ENCODE results near the gene TMEM201. TPM values are rescaled to one million over a fixed set of nuclear protein-coding genes. Genes with fewer than 3 reads are reported as not detected.

The TMEM201 gene
- total and polyA plus RNA-seq, 2 donors (not counting 3 experiments of a cell fraction or from before 2014, with no cell fraction given): 8.3 to 24.8 TPM

DNA sequence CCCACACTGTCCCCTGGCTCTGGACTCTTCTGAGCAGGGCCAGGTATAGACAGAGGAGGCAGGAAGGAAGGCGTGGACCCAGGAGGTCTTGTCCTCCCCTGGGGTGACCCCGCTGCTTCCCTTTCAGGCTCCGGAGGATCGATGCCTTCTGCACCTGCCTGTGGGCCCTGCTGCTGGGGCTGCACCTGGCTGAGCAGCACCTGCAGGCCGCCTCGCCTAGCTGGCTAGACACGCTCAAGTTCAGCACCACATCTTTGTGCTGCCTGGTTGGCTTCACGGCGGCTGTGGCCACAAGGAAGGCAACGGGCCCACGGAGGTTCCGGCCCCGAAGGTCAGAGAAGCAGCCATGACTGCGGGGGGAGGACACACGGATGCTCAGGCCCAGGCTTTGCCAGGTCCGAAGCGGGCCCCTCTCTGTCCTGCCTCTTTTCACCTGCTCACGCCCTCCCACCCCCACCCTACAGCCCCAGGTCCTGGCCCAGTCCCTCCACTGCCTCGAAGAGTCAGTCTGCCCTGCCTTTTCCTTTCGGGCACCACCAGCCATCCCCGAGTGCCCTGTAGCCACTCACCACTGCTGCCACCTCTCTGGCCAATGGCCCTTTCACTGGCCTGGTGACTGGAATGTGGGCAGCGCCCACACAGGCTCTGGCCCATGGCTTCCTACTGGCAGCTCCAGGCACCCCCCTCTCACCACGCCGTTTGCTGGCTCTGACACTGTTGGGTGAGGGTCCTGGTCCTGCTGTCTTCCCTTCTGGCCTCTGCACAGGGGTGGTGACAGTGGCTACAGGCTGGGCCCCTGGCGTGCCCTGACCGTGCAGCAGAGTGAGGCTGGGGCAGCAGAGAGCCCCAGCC lies 13.5 kb downstream of the TMEM201 start:
- no peaks in the 10 kb centered on the region for H3K4me1 ChIP-seq (ENCODE audit: control insufficient read depth, extremely low read depth, insufficient read depth, low read length)
- no peak overlapping the region for H3K4me2 ChIP-seq (ENCODE audit: insufficient read depth, low read length)
- no peak overlapping the region for H3K27ac ChIP-seq (ENCODE audit: insufficient read depth, low read depth, low read length)
- no peaks in the 10 kb centered on the region for H3K9me1 ChIP-seq (replicated peaks; ENCODE audit: control insufficient read depth, extremely low read depth, insufficient read depth, low read length)
- no peak for TF ChIP-seq POLR2A (IDR thresholded peaks at IDR 0.05; ENCODE audit: low read depth, low read length)
- no peaks in the 10 kb centered on the region for H4K20me1 ChIP-seq (replicated peaks; ENCODE audit: control insufficient read depth, extremely low read depth, insufficient read depth, low read length)
- no peaks in the 10 kb centered on the region for H3K79me2 ChIP-seq (ENCODE audit: control insufficient read depth, insufficient read depth, low read length)
- no peak overlapping the region for H3K4me3 ChIP-seq (replicated peaks in 1 of 3; ENCODE audit: insufficient read depth in 1 of 3, low read depth in 1 of 3, low read length in 3 of 3)
- no peak for FAIRE-seq
- no peaks in the 10 kb centered on the region for H3K9me3 ChIP-seq (replicated peaks; ENCODE audit: control insufficient read depth, insufficient read depth, low read length)
- no peak overlapping the region for H3K9ac ChIP-seq (replicated peaks; ENCODE audit: extremely low read depth, insufficient read depth, low read length)
- no peaks in the 10 kb centered on the region for H3K27me3 ChIP-seq (ENCODE audit: control insufficient read depth in 2 of 2, insufficient read depth in 2 of 2, low read length in 2 of 2)
- BruUV-seq (replicated peaks): no TSS peak
- H3K36me3 ChIP-seq (ENCODE audit: control insufficient read depth in 2 of 2, extremely low read depth in 1 of 2, insufficient read depth in 2 of 2, low read length in 2 of 2): peaks cover 0 to 32% of the 10 kb centered on the region in 2 experiments
- POLR2A ChIA-PET: no interaction called here
- no peak overlapping the region for H2AFZ ChIP-seq (ENCODE audit: low read depth, low read length)
- no peak for DNase-seq (ENCODE audit: low read depth, low spot score)
- dilution Hi-C loops (cut with MboI; ENCODE audit: extremely low pct_ligation_motif_present, low sequenced_read_pairs): no loop called here
- CTCF ChIA-PET: no interaction called here
- intact Hi-C loops (cut with micrococcal nuclease): no loop called here

DNA sequence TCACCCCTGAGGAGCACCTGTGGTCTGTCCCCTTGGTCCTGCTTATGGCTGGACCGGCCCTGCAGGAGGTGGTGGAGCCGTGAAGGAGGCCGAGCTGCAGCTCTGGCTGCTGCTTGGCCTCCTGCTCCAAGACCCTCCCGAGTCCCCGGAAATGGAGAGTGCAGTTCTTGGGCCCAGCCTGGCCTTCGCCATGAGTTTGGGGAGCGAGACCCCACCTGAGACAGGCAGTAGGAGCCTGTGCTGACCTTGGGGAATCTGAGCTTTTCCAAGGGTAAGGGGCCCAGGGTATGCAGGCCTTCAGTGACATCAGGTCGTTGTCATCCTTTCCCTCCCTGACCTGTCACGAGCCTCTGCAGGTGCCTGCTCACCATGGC lies 14.1 kb downstream of the TMEM201 start:
- FAIRE-seq (no peak), DNase-seq (ENCODE audit: low read depth, low spot score) (no peak)
- Histone ChIP-seq H3K9me1 (replicated peaks; ENCODE audit: control insufficient read depth, extremely low read depth, insufficient read depth, low read length) (no peaks in the 10 kb centered on the region), H3K4me2 (ENCODE audit: insufficient read depth, low read length) (no peak overlapping the region), H3K79me2 (ENCODE audit: control insufficient read depth, insufficient read depth, low read length) (no peaks in the 10 kb centered on the region), H3K27me3 (ENCODE audit: control insufficient read depth in 2 of 2, insufficient read depth in 2 of 2, low read length in 2 of 2) (no peaks in the 10 kb centered on the region), H2AFZ (ENCODE audit: low read depth, low read length) (no peak overlapping the region), H3K9me3 (replicated peaks; ENCODE audit: control insufficient read depth, insufficient read depth, low read length) (no peaks in the 10 kb centered on the region), H3K4me3 (replicated peaks in 1 of 3; ENCODE audit: insufficient read depth in 1 of 3, low read depth in 1 of 3, low read length in 3 of 3) (no peak overlapping the region), H3K4me1 (ENCODE audit: control insufficient read depth, extremely low read depth, insufficient read depth, low read length) (no peaks in the 10 kb centered on the region), H3K27ac (ENCODE audit: insufficient read depth, low read depth, low read length) (no peak overlapping the region), H4K20me1 (replicated peaks; ENCODE audit: control insufficient read depth, extremely low read depth, insufficient read depth, low read length) (no peaks in the 10 kb centered on the region), H3K9ac (replicated peaks; ENCODE audit: extremely low read depth, insufficient read depth, low read length) (no peak overlapping the region), H3K36me3 (ENCODE audit: control insufficient read depth in 2 of 2, extremely low read depth in 1 of 2, insufficient read depth in 2 of 2, low read length in 2 of 2) (peaks cover 0 to 28% of the 10 kb centered on the region in 2 experiments)
- dilution Hi-C loops (cut with MboI; ENCODE audit: extremely low pct_ligation_motif_present, low sequenced_read_pairs): no loop called here
- intact Hi-C loops (cut with micrococcal nuclease): no loop called here
- ChIA-PET CTCF (no interaction called here), POLR2A (no interaction called here)
- TF ChIP-seq MAX (IDR thresholded peaks at IDR 0.05; ENCODE audit: insufficient read depth, insufficient read length) (no peak), POLR2AphosphoS5 (IDR thresholded peaks at IDR 0.05; ENCODE audit: insufficient read depth, low read depth, low read length) (no peak), EZH2 (IDR thresholded peaks at IDR 0.05; ENCODE audit: borderline replicate concordance, low read depth, low read length, severe bottlenecking) (no peak), FOS (IDR thresholded peaks at IDR 0.05; ENCODE audit: borderline replicate concordance, insufficient read depth, low read length) (no peak), MYC (IDR thresholded peaks at IDR 0.05; ENCODE audit: low read depth, low read length) (no peak), GATA2 (IDR thresholded peaks at IDR 0.05; ENCODE audit: insufficient read depth, insufficient read length, low read depth, low read length) (no peak), POLR2A (IDR thresholded peaks at IDR 0.05; ENCODE audit: low read depth, low read length) (no peak), JUN (IDR thresholded peaks at IDR 0.05; ENCODE audit: borderline replicate concordance, insufficient read depth, insufficient read length, low read depth) (no peak)
- TF ChIP-seq, protein P1, sequence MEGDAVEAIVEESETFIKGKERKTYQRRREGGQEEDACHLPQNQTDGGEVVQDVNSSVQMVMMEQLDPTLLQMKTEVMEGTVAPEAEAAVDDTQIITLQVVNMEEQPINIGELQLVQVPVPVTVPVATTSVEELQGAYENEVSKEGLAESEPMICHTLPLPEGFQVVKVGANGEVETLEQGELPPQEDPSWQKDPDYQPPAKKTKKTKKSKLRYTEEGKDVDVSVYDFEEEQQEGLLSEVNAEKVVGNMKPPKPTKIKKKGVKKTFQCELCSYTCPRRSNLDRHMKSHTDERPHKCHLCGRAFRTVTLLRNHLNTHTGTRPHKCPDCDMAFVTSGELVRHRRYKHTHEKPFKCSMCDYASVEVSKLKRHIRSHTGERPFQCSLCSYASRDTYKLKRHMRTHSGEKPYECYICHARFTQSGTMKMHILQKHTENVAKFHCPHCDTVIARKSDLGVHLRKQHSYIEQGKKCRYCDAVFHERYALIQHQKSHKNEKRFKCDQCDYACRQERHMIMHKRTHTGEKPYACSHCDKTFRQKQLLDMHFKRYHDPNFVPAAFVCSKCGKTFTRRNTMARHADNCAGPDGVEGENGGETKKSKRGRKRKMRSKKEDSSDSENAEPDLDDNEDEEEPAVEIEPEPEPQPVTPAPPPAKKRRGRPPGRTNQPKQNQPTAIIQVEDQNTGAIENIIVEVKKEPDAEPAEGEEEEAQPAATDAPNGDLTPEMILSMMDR (IDR thresholded peaks at IDR 0.05; ENCODE audit: extremely low read depth in 1 of 2, insufficient read depth in 1 of 2, low read depth in 1 of 2, low read length in 2 of 2): no peak
- no TSS peak for BruUV-seq (replicated peaks)
